Activated naive CD8-positive, alpha-beta T cell treated with anti-CD3 and anti-CD28 coated beads, Interleukin-2, amount 10 ng/mL, durations not matched to agents 7 days and 5 days (primary cell): ENCODE results near the gene RITA1. TPM values are rescaled to one million over a fixed set of nuclear protein-coding genes. Genes with fewer than 3 reads are reported as not detected.
A peak's percentile ranks its signal among the peaks of the same experiment; 100 is the strongest.

Source experiments
- ATAC-seq: fragments of 150-1000 bp; cut with Tn5 transposase; one replicate; pipeline ENCODE4 v1.10.0; 2021; ENCODE audit warnings: low read depth, moderate library complexity
- POLR2A ChIA-PET: fragments of 350-600 bp; sonication (Branson Sonifier 250); formaldehyde crosslinking; loops from one replicate; lab custom pipeline; 2021; ENCODE audit warnings: antibody characterized with exemption; lab: Charles Lee
- DNase-seq: peaks from one replicate; pipeline ENCODE4 v3.0.0; 2021
- H3K27ac Mint-ChIP-seq: one replicate; pipeline ENCODE4 v1.8.0; 2022; ENCODE audit warnings: mild to moderate bottlenecking, mixed read lengths
- H3K27me3 Mint-ChIP-seq: one replicate; pipeline ENCODE4 v1.8.0; 2022; ENCODE audit warnings: mild to moderate bottlenecking, moderate library complexity, mixed read lengths
- H3K36me3 Mint-ChIP-seq: one replicate; pipeline ENCODE4 v1.8.0; 2021; ENCODE audit warnings: mild to moderate bottlenecking, mixed read lengths
- H3K4me1 Mint-ChIP-seq: one replicate; pipeline ENCODE4 v1.8.0; 2021; ENCODE audit warnings: mixed read lengths
- H3K4me3 Mint-ChIP-seq: one replicate; pipeline ENCODE4 v1.8.0; 2022; ENCODE audit warnings: mild to moderate bottlenecking, moderate library complexity, mixed read lengths
- H3K9me3 Mint-ChIP-seq: one replicate; pipeline ENCODE4 v1.8.0; 2021; ENCODE audit warnings: mixed read lengths
- total RNA-seq, 2 experiments: library from RNA; stranded (reverse); gene quantifications; one replicate each; pipeline ENCODE4 v1.2.3, GENCODE V29; 2021

The RITA1 gene
- total RNA-seq, 2 experiments from 2014 or later: 18.5 to 21.5 TPM

- DNase-seq (no peak), ATAC-seq (no peak)
- H3K27me3 Mint-ChIP-seq: peaks cover 23% of the 10 kb centered on the region
- no peak overlapping the region for H3K27ac Mint-ChIP-seq
- POLR2A ChIA-PET: no interaction called here
- H3K4me1 Mint-ChIP-seq: no peaks in the 10 kb centered on the region
- no peak overlapping the region for H3K4me3 Mint-ChIP-seq
- H3K9me3 Mint-ChIP-seq: no peaks in the 10 kb centered on the region
- H3K36me3 Mint-ChIP-seq: no peaks in the 10 kb centered on the region
Observed at GRCh38 chr12:113145720-113146551, 39.6 kb upstream of the RITA1 start.

DNA sequence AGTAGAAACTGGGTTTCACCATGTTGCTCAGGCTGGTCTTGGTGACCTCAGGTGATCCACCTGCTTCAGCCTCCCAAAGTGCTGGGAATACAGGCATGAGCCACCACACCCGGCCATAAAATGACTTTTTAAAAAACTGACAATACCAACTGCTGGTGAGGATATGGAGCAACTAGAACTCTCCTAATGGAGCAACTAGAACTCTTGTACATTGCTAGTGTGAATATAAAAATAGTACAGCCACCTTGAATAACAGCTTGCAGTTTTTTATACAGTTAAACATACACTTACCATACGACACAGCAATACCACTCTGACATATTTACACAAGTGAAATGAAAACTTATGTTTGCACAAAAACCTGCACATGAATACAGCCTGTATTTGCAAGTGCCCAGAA, 38.5 kb upstream of the RITA1 start:
- POLR2A ChIA-PET: no interaction called here
- Mint-ChIP-seq H3K9me3 (no peaks in the 10 kb centered on the region), H3K4me3 (no peak overlapping the region), H3K27me3 (peaks cover 26% of the 10 kb centered on the region), H3K27ac (no peak overlapping the region), H3K36me3 (no peaks in the 10 kb centered on the region), H3K4me1 (no peaks in the 10 kb centered on the region)
- DNase-seq (no peak), ATAC-seq (no peak)

DNA sequence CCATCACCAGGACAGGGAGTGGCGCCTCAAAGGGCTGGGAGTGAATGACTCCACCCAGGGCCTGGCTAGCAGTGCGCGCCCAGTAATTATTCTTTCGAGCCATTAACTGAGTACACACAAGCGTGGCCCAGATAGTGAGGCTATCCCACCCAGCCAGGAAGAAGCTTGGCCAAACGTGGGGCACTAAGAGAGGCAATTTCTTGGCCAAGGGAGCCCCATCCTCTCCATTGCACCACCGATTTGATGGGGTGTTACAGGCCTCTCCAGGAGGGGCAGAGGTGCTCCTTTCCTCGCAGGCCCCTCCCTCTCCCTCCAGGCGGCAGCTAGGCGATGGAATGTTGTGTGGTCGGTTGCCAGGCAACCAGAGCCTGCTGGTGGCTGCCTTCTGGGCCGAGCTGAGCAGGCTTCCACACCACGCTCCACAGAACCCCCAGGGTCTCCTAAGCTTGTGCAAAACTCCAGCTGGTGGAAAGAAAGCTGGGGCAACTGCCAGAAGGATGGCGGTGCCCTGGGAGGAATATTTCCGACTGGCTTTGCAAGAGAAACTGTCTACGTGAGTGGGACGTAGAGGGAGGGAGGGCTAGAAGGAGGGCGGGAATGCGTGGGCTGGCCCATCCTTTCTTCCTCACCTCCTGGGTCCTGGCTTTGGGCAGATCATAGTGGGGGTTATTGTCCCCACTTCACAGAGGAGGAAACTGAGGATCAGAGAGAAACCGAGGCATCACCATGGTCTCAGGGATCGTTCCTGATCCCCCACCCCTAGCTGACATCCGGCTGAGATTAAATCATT, 36.0 kb upstream of the RITA1 start, which contains the start of gene CFAP73:
CFAP73 (plus strand) TSS at position 364 of the 790 bp plus-strand sequence; CDS start at position 498, 134 bp downstream.
- Mint-ChIP-seq H3K4me3 (no peak within 1 kb of the TSS), H3K36me3 (no peaks in the 10 kb centered on the region), H3K4me1 (peaks cover 10% of the 10 kb centered on the region), H3K27me3 (peaks cover 40% of the 10 kb centered on the region), H3K9me3 (no peaks in the 10 kb centered on the region), H3K27ac (no peak within 1 kb of the TSS)
- ATAC-seq (no peak), DNase-seq (no peak)
- POLR2A ChIA-PET: no interaction called here

- POLR2A ChIA-PET: no interaction called here
- ATAC-seq (no peak), DNase-seq (no peak)
- H3K4me3 Mint-ChIP-seq: no peak overlapping the region
- peaks cover 16% of the 10 kb centered on the region for H3K4me1 Mint-ChIP-seq
- peaks cover 43% of the 10 kb centered on the region for H3K27me3 Mint-ChIP-seq
- no peaks in the 10 kb centered on the region for H3K36me3 Mint-ChIP-seq
- H3K9me3 Mint-ChIP-seq: no peaks in the 10 kb centered on the region
- no peak overlapping the region for H3K27ac Mint-ChIP-seq
Observed at GRCh38 chr12:113151655-113152054, 33.9 kb upstream of the RITA1 start.

DNA sequence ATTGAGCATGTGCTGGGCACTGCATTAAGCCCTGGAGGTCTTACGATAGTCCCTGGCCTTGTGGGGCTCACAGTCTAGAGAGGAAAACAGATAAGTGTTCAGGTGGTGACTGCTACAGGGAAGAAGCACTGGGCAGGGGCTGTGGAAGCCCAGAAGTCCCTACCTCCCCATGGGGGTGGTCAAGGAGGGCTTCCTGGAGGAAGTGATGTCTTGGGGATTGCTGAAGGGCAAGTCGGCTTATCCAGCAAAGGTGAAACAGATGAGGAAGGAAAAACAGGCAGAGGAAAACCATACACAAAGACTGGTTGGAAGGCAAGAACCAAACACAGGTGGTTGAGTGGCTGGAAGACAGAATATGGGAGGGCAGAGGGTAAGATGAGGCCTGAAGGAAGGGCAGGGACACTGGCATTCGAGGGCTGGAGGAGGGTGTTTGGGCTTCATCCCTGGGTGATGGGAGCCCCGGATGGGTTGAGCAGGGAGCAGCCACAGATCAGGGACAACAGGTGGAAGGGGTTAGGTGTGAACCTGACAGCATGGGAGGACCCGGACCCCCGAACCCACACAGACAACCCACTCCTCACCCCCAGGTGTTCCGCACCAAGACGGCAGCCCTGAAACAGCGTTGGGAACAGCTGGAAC, 33.2 kb upstream of the RITA1 start:
- H3K27ac Mint-ChIP-seq: peak overlapping the region; percentile 69
- no peaks in the 10 kb centered on the region for H3K36me3 Mint-ChIP-seq
- DNase-seq (no peak), ATAC-seq (no peak)
- peak overlapping the region; percentile 83 for H3K4me3 Mint-ChIP-seq
- H3K9me3 Mint-ChIP-seq: no peaks in the 10 kb centered on the region
- POLR2A ChIA-PET: interaction anchor here (0.8 to 1.3 kb wide), 5 partner anchors 16 to 245 kb away, joined by 3 to 5 read pairs (median 4); partner anchors contain the start of genes OAS1, OAS3 and RASAL1
- peaks cover 16% of the 10 kb centered on the region for H3K4me1 Mint-ChIP-seq
- H3K27me3 Mint-ChIP-seq: peaks cover 39% of the 10 kb centered on the region

GRCh38 chr12:113152835-113153814, 32.4 kb upstream of the RITA1 start:
- Mint-ChIP-seq H3K27ac (peak overlapping the region; percentile 69), H3K9me3 (no peaks in the 10 kb centered on the region)
- POLR2A ChIA-PET: interaction anchor here (0.6 to 1.8 kb wide), 8 partner anchors 17 to 246 kb away, joined by 3 to 5 read pairs (median 4); partner anchors contain the start of genes OAS1, OAS2, OAS3 and RASAL1

DNA sequence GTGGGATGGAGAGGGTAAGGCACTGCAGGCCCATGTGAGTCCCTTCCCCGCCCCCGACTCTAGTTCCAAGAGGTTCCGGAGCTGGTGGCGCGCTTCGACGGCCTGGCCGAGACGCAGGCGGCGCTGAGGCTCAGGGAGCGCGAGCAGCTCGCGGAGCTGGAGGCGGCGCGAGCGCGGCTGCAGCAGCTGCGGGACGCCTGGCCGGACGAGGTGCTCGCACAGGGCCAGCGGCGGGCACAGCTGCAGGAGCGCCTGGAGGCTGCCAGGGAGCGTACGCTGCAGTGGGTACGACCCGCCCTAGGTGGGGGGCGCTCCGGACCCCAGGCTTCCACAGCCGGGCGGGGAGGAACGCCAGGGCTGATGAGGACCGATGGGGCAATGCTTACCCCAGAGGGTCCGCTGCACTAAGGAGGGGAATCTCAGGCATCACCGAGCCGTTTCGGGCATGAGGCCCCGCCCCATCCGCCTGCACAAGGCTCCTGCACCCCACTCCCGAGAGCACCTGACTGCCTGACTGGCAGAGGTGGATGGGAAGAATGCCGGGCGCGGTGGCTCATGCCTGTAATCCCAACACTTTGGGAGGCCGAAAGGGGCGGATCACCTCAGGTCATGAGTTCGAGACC, 31.1 kb upstream of the RITA1 start:
- H3K4me1 Mint-ChIP-seq: peaks cover 16% of the 10 kb centered on the region
- peaks cover 29% of the 10 kb centered on the region for H3K27me3 Mint-ChIP-seq
- no peaks in the 10 kb centered on the region for H3K36me3 Mint-ChIP-seq
- peak overlapping the region; percentile 61 for H3K4me3 Mint-ChIP-seq
- no peak overlapping the region for H3K27ac Mint-ChIP-seq
- ATAC-seq: no peak
- DNase-seq: peak; percentile 55
- H3K9me3 Mint-ChIP-seq: no peaks in the 10 kb centered on the region
- POLR2A ChIA-PET: interaction anchor here (0.6 to 1.8 kb wide), 2 partner anchors 58 to 176 kb away, joined by 3 to 5 read pairs; partner anchors contain the start of gene OAS2

More at GRCh38 chr12:113152835-113153814, 32.4 kb upstream of the RITA1 start:
- Mint-ChIP-seq H3K27me3 (peaks cover 33% of the 10 kb centered on the region), H3K4me1 (peaks cover 16% of the 10 kb centered on the region), H3K4me3 (peak overlapping the region; percentile 83), H3K36me3 (no peaks in the 10 kb centered on the region)
- peak; percentile 78 for ATAC-seq
- peak; percentile 71 for DNase-seq

DNA sequence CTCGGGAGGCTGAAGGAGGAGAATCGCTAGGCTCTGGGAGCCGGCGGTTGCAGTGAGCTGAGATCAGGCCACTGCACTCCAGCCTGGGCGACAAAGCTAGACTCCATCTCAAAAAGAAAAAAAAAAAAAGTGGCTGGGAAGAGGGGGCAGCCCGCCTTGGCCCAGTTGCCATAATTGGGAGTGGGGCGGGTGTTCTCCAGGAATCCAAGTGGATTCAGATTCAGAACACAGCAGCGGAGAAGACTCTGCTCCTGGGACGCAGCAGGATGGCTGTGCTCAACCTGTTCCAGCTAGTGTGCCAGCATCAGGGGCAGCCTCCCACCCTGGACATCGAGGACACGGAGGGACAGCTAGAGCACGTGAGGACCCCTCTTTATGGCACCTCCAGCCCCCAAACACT, 30.5 kb upstream of the RITA1 start:
- H3K27ac Mint-ChIP-seq: no peak overlapping the region
- H3K4me1 Mint-ChIP-seq: peaks cover 16% of the 10 kb centered on the region
- POLR2A ChIA-PET: interaction anchor here (1.8 kb wide), 1 partner anchor 177 kb away, joined by 3 read pairs; the partner anchor contains the start of gene OAS2
- ATAC-seq (no peak), DNase-seq (no peak)
- no peaks in the 10 kb centered on the region for H3K36me3 Mint-ChIP-seq
- no peaks in the 10 kb centered on the region for H3K9me3 Mint-ChIP-seq
- no peak overlapping the region for H3K4me3 Mint-ChIP-seq
- H3K27me3 Mint-ChIP-seq: peaks cover 29% of the 10 kb centered on the region

DNA sequence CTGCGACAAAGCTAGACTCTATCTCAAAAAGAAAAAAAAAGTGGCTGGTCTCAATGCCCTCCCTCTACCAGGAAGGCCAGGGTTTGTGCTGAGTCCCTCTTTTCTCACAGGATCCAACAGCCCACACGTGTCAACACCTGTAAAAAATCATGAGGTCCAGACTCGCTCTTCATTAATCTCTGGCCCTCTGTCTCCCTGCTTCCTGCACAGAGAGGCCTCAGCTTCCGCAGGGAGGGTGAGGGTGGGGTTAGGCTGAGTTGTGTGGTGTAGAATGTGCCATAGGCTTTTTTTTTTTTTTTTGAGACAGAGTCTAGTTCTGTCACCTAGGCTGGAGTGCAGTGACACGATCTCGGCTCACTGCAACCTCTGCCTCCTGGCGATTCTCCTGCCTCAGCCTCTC, 29.9 kb upstream of the RITA1 start:
- H3K9me3 Mint-ChIP-seq: no peaks in the 10 kb centered on the region
- peak; percentile 21 for ATAC-seq
- POLR2A ChIA-PET: no interaction called here
- DNase-seq: no peak
- peaks cover 24% of the 10 kb centered on the region for H3K27me3 Mint-ChIP-seq
- no peak overlapping the region for H3K27ac Mint-ChIP-seq
- H3K36me3 Mint-ChIP-seq: peaks cover 1% of the 10 kb centered on the region
- H3K4me1 Mint-ChIP-seq: peaks cover 18% of the 10 kb centered on the region
- H3K4me3 Mint-ChIP-seq: no peak overlapping the region

DNA sequence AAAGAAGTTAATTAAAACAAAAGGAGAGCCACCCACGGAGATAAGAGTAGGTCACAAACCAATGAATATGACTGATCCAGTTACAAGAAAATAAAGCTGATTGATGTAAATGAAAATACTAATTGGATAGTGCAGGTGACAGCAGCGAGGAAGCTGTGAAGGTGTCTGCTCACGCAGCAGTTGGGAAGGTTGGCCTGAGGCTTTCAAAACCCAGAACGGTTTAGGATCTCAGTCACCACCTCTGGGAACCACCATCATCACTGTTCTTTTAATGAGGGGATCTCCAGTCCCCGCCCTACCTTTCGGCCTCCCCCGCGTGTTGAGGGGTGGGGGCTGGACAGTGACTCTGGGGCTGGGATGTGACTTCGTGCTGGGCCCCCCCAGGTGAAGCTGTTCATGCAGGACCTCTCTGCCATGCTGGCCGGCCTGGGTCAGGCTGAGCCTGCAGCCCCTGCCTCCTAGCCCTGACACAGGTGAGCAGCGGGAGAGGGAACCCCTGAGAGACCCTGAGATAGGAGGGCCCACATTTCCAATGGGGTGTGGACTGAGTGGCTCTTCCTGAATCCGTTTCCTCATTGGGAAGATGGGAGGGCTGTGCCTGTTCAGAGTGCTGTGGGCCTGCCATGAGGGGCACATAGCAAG, 28.2 kb upstream of the RITA1 start:
- Mint-ChIP-seq H3K4me3 (no peak overlapping the region), H3K27me3 (peaks cover 17% of the 10 kb centered on the region), H3K4me1 (peaks cover 18% of the 10 kb centered on the region), H3K27ac (no peak overlapping the region), H3K9me3 (no peaks in the 10 kb centered on the region), H3K36me3 (peaks cover 4% of the 10 kb centered on the region)
- POLR2A ChIA-PET: no interaction called here
- no peak for DNase-seq
- no peak for ATAC-seq

GRCh38 chr12:113158439-113159203, 26.9 kb upstream of the RITA1 start:
- no peak overlapping the region for H3K27ac Mint-ChIP-seq
- no peaks in the 10 kb centered on the region for H3K9me3 Mint-ChIP-seq
- H3K4me3 Mint-ChIP-seq: no peak overlapping the region
- peaks cover 10% of the 10 kb centered on the region for H3K36me3 Mint-ChIP-seq
- peaks cover 11% of the 10 kb centered on the region for H3K27me3 Mint-ChIP-seq
- ATAC-seq (no peak), DNase-seq (no peak)
- H3K4me1 Mint-ChIP-seq: peaks cover 14% of the 10 kb centered on the region
- POLR2A ChIA-PET: no interaction called here
